ENCODE results near the gene ANXA5.

Gene ANXA5

GRCh38 chr4:121632636-121633035 lies 64.1 kb downstream of the ANXA5 start:
- DNase-seq (ENCODE audit: low read depth in 1 of 2, low spot score in 1 of 2): no peak
- no peak for TF ChIP-seq GABPA (IDR thresholded peaks at IDR 0.05; ENCODE audit: low read depth)
- no peak for TF ChIP-seq POLR2AphosphoS5 (IDR thresholded peaks at IDR 0.05; ENCODE audit: low read depth)
- no peak for TF ChIP-seq SPI1 (IDR thresholded peaks at IDR 0.05; ENCODE audit: borderline replicate concordance, low read depth)
- TF ChIP-seq CTCF (IDR thresholded peaks at IDR 0.05; ENCODE audit: insufficient read depth, low read length): no peak
- TF ChIP-seq REST (IDR thresholded peaks at IDR 0.05; ENCODE audit: insufficient replicate concordance, low read depth): no peak
- H3K4me3 ChIP-seq (replicated peaks; ENCODE audit: insufficient read depth, low read length): no peak overlapping the region

More at GRCh38 chr4:121632636-121633035, 64.1 kb downstream of the ANXA5 start:
- Histone ChIP-seq H3K27ac (replicated peaks) (no peak overlapping the region), H3K27me3 (ENCODE audit: insufficient read depth, poor library complexity, severe bottlenecking) (no peaks in the 10 kb centered on the region)
